Ishikawa (cell line): ENCODE measurements around the gene FLOT1.

Source experiments
- CEBPB ChIP-seq: IDR thresholded peaks from 2 replicates; pipeline ENCODE4 v1.6.1; 2012
- CREB1 ChIP-seq: IDR thresholded peaks from 2 replicates; pipeline ENCODE4 v1.6.1; 2012; ENCODE audit warnings: low read depth
- EGR1 ChIP-seq: IDR thresholded peaks from 2 replicates; pipeline ENCODE4 v1.6.1; 2012
- EP300 ChIP-seq: IDR thresholded peaks from 2 replicates; pipeline ENCODE4 v1.6.1; 2012; ENCODE audit warnings: borderline replicate concordance
- FOXM1 ChIP-seq: IDR thresholded peaks from 2 replicates; pipeline ENCODE4 v1.6.1; 2012; ENCODE audit warnings: low read depth, borderline replicate concordance
- NFIC ChIP-seq: IDR thresholded peaks from 2 replicates; pipeline ENCODE4 v1.6.1; 2012
- RAD21 ChIP-seq: IDR thresholded peaks from 2 replicates; pipeline ENCODE4 v1.6.1; 2012; ENCODE audit warnings: low read depth
- TAF1 ChIP-seq: IDR thresholded peaks from 2 replicates; pipeline ENCODE4 v1.6.1; 2012; ENCODE audit warnings: low read depth, mild to moderate bottlenecking
- TCF12 ChIP-seq: IDR thresholded peaks from 2 replicates; pipeline ENCODE4 v1.6.1; 2012; ENCODE audit warnings: low read depth
- TEAD4 ChIP-seq: IDR thresholded peaks from 2 replicates; pipeline ENCODE4 v1.6.1; 2012
- YY1 ChIP-seq: IDR thresholded peaks from 2 replicates; pipeline ENCODE4 v1.6.1; 2012; ENCODE audit warnings: low read depth
- ZBTB7A ChIP-seq: IDR thresholded peaks from 2 replicates; pipeline ENCODE4 v1.6.1; 2012; ENCODE audit warnings: low read depth
- TF ChIP-seq, protein P1 (sequence below): IDR thresholded peaks from 2 replicates; pipeline ENCODE4 v1.6.1; 2012; ENCODE audit warnings: low read depth, mild to moderate bottlenecking
- TF ChIP-seq, protein P2 (sequence below): IDR thresholded peaks from 2 replicates; pipeline ENCODE4 v1.6.1; 2012
- TF ChIP-seq, protein P3 (sequence below): IDR thresholded peaks from 2 replicates; pipeline ENCODE4 v1.6.1; 2012

Gene FLOT1

DNA sequence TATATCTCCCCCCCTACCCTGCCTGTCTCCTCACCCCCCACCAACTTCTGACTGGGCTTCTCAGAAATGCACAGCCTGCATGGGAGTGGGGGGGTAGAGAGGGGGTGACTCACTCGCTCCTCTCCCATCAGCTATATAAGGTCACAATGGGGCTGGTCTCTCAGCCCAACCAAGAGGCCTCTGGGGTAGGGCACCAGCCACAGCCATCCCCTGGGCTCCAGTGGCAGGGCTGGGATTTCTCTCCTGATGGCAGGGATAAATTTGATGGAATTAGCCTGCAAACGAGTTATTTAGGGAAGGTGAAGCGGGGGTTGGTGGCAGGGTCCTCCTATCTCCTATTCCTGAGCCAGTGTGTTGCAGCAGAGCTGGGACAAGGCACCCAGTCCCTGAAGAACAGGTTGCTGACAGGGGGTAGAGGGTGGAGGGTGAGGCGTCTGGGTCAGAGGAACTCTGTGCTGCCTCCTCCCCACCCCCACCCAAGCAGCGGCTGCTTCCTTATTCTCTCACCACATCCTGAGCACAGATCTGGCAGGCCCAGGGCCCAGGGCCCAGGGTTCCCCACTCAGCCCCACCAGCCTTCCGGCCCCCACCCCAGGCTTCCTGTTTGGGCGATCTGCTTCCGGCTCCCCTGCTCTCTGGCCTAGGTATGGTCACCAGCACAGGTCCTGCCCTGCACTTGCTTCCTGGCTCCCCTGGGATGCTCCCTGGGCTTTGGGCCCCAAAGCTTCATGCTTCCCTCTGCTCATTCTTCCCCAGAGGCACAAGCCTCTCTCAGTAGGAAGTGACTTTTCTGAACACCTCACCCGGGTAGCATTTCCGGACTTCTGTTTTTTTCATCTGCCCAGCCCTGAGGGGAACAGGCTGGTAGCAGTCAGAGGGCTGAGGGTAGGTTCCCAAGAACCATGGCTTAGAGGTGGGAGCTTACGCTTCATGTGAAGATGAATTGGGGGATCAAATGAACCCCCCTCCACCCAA is 60.1 kb downstream of the FLOT1 start:
- TF ChIP-seq YY1 (no peak), EP300 (no peak), ZBTB7A (no peak), NFIC (no peak), EGR1 (no peak), TAF1 (no peak), CEBPB (no peak), CREB1 (no peak), RAD21 (no peak), TEAD4 (no peak), FOXM1 (no peak), TCF12 (no peak)
- TF ChIP-seq, protein P1, sequence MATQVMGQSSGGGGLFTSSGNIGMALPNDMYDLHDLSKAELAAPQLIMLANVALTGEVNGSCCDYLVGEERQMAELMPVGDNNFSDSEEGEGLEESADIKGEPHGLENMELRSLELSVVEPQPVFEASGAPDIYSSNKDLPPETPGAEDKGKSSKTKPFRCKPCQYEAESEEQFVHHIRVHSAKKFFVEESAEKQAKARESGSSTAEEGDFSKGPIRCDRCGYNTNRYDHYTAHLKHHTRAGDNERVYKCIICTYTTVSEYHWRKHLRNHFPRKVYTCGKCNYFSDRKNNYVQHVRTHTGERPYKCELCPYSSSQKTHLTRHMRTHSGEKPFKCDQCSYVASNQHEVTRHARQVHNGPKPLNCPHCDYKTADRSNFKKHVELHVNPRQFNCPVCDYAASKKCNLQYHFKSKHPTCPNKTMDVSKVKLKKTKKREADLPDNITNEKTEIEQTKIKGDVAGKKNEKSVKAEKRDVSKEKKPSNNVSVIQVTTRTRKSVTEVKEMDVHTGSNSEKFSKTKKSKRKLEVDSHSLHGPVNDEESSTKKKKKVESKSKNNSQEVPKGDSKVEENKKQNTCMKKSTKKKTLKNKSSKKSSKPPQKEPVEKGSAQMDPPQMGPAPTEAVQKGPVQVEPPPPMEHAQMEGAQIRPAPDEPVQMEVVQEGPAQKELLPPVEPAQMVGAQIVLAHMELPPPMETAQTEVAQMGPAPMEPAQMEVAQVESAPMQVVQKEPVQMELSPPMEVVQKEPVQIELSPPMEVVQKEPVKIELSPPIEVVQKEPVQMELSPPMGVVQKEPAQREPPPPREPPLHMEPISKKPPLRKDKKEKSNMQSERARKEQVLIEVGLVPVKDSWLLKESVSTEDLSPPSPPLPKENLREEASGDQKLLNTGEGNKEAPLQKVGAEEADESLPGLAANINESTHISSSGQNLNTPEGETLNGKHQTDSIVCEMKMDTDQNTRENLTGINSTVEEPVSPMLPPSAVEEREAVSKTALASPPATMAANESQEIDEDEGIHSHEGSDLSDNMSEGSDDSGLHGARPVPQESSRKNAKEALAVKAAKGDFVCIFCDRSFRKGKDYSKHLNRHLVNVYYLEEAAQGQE: no peak
- TF ChIP-seq, protein P2, sequence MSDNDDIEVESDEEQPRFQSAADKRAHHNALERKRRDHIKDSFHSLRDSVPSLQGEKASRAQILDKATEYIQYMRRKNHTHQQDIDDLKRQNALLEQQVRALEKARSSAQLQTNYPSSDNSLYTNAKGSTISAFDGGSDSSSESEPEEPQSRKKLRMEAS: no peak
- TF ChIP-seq, protein P3, sequence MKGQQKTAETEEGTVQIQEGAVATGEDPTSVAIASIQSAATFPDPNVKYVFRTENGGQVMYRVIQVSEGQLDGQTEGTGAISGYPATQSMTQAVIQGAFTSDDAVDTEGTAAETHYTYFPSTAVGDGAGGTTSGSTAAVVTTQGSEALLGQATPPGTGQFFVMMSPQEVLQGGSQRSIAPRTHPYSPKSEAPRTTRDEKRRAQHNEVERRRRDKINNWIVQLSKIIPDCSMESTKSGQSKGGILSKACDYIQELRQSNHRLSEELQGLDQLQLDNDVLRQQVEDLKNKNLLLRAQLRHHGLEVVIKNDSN: no peak

DNA sequence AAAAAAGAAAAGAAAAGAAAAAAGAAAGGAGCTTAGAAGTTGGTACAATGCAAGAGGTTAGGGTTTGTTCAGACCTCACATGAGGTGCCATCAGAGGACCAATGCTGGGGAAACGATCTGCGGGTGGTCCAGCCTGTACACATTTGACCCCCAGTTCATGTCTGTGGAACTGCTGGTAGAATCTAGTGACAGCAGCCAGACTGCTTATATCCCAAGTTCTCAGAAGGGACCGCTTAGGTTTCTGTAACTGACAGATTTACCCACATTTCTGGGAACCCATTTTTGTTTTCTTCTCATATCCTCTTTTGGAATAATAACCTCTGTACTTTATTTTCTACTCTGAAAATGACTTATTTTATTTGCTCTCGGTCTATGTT is 60.7 kb downstream of the FLOT1 start:
- TF ChIP-seq EGR1 (no peak), ZBTB7A (no peak), TCF12 (no peak), CEBPB (no peak), FOXM1 (no peak), TAF1 (no peak), NFIC (no peak), RAD21 (no peak), TEAD4 (no peak), YY1 (no peak), EP300 (no peak), CREB1 (no peak)
- TF ChIP-seq, protein P1: no peak
- TF ChIP-seq, protein P3: no peak
- TF ChIP-seq, protein P2: no peak

DNA sequence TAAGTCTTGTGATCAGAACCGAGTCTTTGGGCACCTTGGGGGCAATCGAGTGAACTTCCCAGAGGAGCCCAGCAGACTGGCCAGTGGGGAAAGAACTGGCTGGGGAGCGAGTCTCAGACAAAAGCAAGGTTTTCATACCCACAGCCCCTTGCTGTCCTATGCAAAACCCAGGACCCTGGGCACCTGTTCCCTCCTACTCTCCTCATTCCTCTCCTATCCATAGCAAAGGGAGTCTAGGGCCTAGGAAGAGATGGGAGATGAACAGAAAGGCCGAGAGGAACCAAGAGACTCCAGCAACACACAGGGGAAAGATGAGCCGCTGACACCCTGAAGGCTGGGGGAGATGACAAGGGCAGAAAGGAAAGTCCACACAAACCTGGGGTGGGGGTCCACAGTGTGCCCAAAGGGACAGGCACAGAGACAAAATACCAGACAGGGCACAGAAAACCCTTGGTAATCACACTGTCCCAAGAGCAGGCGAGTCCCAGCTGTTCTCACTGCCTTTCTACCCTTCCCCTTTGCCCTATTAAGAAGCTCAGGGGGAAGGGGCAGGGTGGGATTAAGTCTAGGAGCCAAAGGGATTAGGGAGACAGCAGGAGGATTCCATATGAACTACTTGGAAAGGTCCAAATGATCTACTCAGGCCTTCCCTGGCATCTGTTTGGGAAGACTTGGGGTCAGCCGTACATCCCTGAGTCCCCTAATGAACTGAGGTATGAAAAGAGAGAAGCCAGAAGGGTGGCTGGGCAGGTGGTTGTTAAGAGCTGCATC is 62.5 kb downstream of the FLOT1 start:
- no peak for TF ChIP-seq EGR1
- no peak for TF ChIP-seq ZBTB7A
- no peak for TF ChIP-seq TAF1
- TF ChIP-seq YY1: no peak
- TF ChIP-seq TCF12: no peak
- no peak for TF ChIP-seq NFIC
- no peak for TF ChIP-seq RAD21
- TF ChIP-seq CREB1: no peak
- TF ChIP-seq, protein P1: no peak
- TF ChIP-seq, protein P2: no peak
- no peak for TF ChIP-seq FOXM1
- TF ChIP-seq CEBPB: no peak
- no peak for TF ChIP-seq EP300
- TF ChIP-seq TEAD4: no peak
- TF ChIP-seq, protein P3: no peak
